Adrenal gland (tissue), 5 donors: ENCODE results near the gene RNFT2.

ENCODE experiments used
- CTCF ChIP-seq, 6 experiments: fragments of 450-650 bp in 4 of 6; fragments of 200-600 bp in 2 of 6; sonication (generic) in 1 of 6; IDR thresholded peaks; 1 replicate in 5 of 6; 2 replicates in 1 of 6; pipeline versions ENCODE4 v1.5.1 to v1.8.0; 2016 to 2021; ENCODE audit warnings: antibody characterized with exemption in 6 of 6, mild to moderate bottlenecking in 2 of 6, moderate library complexity in 1 of 6
- POLR2A ChIP-seq, 2 donors: fragments of 450-650 bp; IDR thresholded peaks; one replicate each; pipeline ENCODE4 v1.6.1; 2017; ENCODE audit warnings: antibody characterized with exemption in 2 of 2, mild to moderate bottlenecking in 2 of 2, moderate library complexity in 1 of 2
- donor health status: DM: no; HTN: no; CAD: no.

DNA sequence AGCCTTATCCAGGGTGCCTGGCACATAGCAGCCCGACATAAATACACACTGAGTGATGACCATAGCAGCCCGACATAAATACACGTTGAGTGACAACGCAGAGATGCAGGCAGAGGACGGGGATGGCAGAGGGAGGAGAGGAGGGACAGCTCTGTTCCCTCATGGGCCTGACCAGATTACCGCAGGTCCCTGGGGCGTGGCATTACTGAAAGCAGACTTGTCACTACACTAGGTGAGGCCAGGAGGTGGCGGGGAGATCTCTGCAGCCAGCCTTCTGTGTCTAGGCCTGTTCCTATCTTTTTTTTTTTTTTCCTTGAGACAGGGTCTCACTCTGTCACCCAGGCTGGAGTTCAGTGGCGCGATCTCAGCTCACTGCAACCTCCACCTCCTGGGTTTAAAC, 74.1 kb downstream of the RNFT2 start:
- TF ChIP-seq POLR2A (IDR thresholded peaks at IDR 0.05) (no peak), CTCF (IDR thresholded peaks at IDR 0.05) (no peak)
